K562 (cell line): ENCODE results near the gene GAS2L2. TPM values are rescaled to one million over a fixed set of nuclear protein-coding genes. Genes with fewer than 3 reads are reported as not detected.

Source experiments
- ATAC-seq: fragments of 200-7000 bp; cut with Tn5 transposase; 3 replicates; pipeline ENCODE4 v1.9.1; 2020; ENCODE audit warnings: moderate library complexity
- BruUV-seq: library from RNA; stranded (reverse); fragments of 400-500 nt; replicated peaks from 2 replicates; lab custom pipeline; 2021; lab: Mats Ljungman, UMichigan
- CTCF ChIA-PET: fragments of 300-600 bp; formaldehyde crosslinking; extraction: SDS; loops from one replicate; lab custom pipeline; 2021; ENCODE audit warnings: low intra/inter-chr PET ratio; lab: Yijun Ruan, JAX
- POLR2A ChIA-PET: fragments of 300-600, 350-650 bp; sonication (Branson Sonifier 250); formaldehyde crosslinking; extraction: SDS; loops from one replicate; lab custom pipeline; 2021; ENCODE audit warnings: antibody characterized with exemption, inconsistent platforms; lab: Yijun Ruan, JAX
- DNase-seq, 4 experiments: peaks; one replicate each; pipeline versions ENCODE4 v3.0.0 to v3.0.0-alpha.2; 2011 to 2018; ENCODE audit warnings: low spot score in 3 of 4, mixed read lengths in 3 of 4; ENCODE audit errors: extremely low read depth in 1 of 4
- FAIRE-seq: peaks from 2 replicates; lab custom pipeline; 2011; peaks lifted over from hg19 to GRCh38; lab: Jason Lieb, UNC
- H2AFZ ChIP-seq: 2 replicates; pipeline ENCODE4 v1.6.0; 2011; ENCODE audit warnings: low read depth, low read length, control low read depth, inconsistent platforms
- H3K27ac ChIP-seq: fragments of 200-600 bp; 3 replicates; pipeline ENCODE4 v1.8.0; 2011; ENCODE audit warnings: low read depth, mild to moderate bottlenecking, control low read depth, inconsistent platforms, low read length, moderate library complexity, mixed read lengths; ENCODE audit errors: extremely low read depth
- H3K27me3 ChIP-seq, 2 experiments: fragments of 300-600 bp in 1 of 2; 2 replicates in 1 of 2; 3 replicates in 1 of 2; pipeline versions ENCODE4 v1.6.0 to v1.8.0; 2011; ENCODE audit warnings: inconsistent platforms in 2 of 2, low read length in 2 of 2, mild to moderate bottlenecking in 1 of 2, mixed read lengths in 1 of 2, moderate library complexity in 1 of 2; ENCODE audit not compliant: control insufficient read depth in 2 of 2, insufficient read depth in 2 of 2
- H3K36me3 ChIP-seq: fragments of 300-600 bp; 3 replicates; pipeline ENCODE4 v1.8.0; 2011; ENCODE audit warnings: mild to moderate bottlenecking, low read length, inconsistent platforms; ENCODE audit not compliant: control insufficient read depth, insufficient read depth
- H3K4me1 ChIP-seq, 2 experiments: fragments of 200-600 bp in 1 of 2; replicated peaks in 1 of 2; 2 replicates in 1 of 2; 3 replicates in 1 of 2; pipeline versions ENCODE4 v1.5.1 to v1.8.0; 2011; ENCODE audit warnings: inconsistent platforms in 2 of 2, low read length in 2 of 2, mild to moderate bottlenecking in 1 of 2, mixed read lengths in 1 of 2, moderate library complexity in 1 of 2; ENCODE audit not compliant: control insufficient read depth in 2 of 2, insufficient read depth in 2 of 2
- H3K4me2 ChIP-seq: 2 replicates; pipeline ENCODE4 v1.6.1; 2011; ENCODE audit warnings: low read length, control low read depth, inconsistent platforms, mixed read lengths; ENCODE audit not compliant: insufficient read depth
- H3K4me3 ChIP-seq: fragments of 200-600 bp; sonication (generic), shearing (Covaris generic); 2 replicates; pipeline ENCODE4 v1.5.1; 2016; ENCODE audit warnings: control low read depth, inconsistent platforms
- H3K79me2 ChIP-seq: fragments of 200-600 bp; 3 replicates; pipeline ENCODE4 v1.8.0; 2011; ENCODE audit warnings: low read length, inconsistent platforms; ENCODE audit not compliant: control insufficient read depth, insufficient read depth
- H3K9ac ChIP-seq, 2 experiments: 2 replicates each; pipeline versions ENCODE4 v1.6.0 to v1.6.1; 2011; ENCODE audit warnings: low read depth in 2 of 2, low read length in 2 of 2, control low read depth in 1 of 2, inconsistent platforms in 1 of 2, mild to moderate bottlenecking in 1 of 2, mixed read lengths in 1 of 2; ENCODE audit not compliant: insufficient read depth in 1 of 2
- H3K9me1 ChIP-seq: one replicate; pipeline ENCODE4 v1.6.0; 2011; ENCODE audit warnings: inconsistent platforms, mild to moderate bottlenecking, low read length, moderate library complexity; ENCODE audit not compliant: control insufficient read depth, insufficient read depth
- H3K9me3 ChIP-seq: replicated peaks from 2 replicates; pipeline ENCODE4 v1.5.1; 2011; ENCODE audit warnings: low read depth, low read length, inconsistent platforms; ENCODE audit not compliant: control insufficient read depth, insufficient read depth
- H4K20me1 ChIP-seq: replicated peaks from 2 replicates; pipeline ENCODE4 v1.6.1; 2011; ENCODE audit warnings: low read length, inconsistent platforms, mixed read lengths; ENCODE audit not compliant: control insufficient read depth, insufficient read depth
- PCBP2 ChIP-seq: fragments of 200-400 bp; formaldehyde crosslinking; IDR thresholded peaks from 2 replicates; pipeline ENCODE4 v1.6.1; 2018; ENCODE audit warnings: low read length, low read depth, mild to moderate bottlenecking, moderate library complexity; ENCODE audit not compliant: poor library complexity, severe bottlenecking
- POLR2G ChIP-seq: fragments of 200-400 bp; formaldehyde crosslinking; IDR thresholded peaks from 2 replicates; pipeline ENCODE4 v1.6.1; 2017; ENCODE audit warnings: low read depth, mild to moderate bottlenecking, antibody characterized with exemption, low read length, moderate library complexity
- YBX1 ChIP-seq: fragments of 450-650 bp; IDR thresholded peaks from 2 replicates; pipeline ENCODE4 v1.7.1; 2016; ENCODE audit warnings: mild to moderate bottlenecking
- ZNF280A ChIP-seq: fragments of 450-650 bp; IDR thresholded peaks from 2 replicates; pipeline ENCODE4 v1.6.1; 2018; ENCODE audit warnings: mild to moderate bottlenecking, low read depth; ENCODE audit not compliant: partially characterized antibody
- WGBS: fragments of 100-300 bp; shearing (Covaris generic); methylation state at CpG from one replicate; pipeline ENCODE4 v1.1.6; 2016; ENCODE audit warnings: low coverage, mixed read lengths; ENCODE audit not compliant: insufficient coverage; ENCODE audit errors: missing lambda C conversion rate; 5-methylcytosine and 5-hydroxymethylcytosine counted together
- in situ Hi-C: fragments of 300-500 bp; cut with MboI; formaldehyde crosslinking; loops from 4 replicates; pipeline ENCODE4 v1.15.0; 2018; ENCODE audit warnings: inconsistent platforms, mixed read lengths
- intact Hi-C: fragments of 100-400 bp; cut with micrococcal nuclease; formaldehyde crosslinking; loops from 2 replicates; pipeline ENCODE4 v1.14.2; 2022
- polyA plus RNA-seq, 8 experiments: library from polyadenylated mRNA; depleted of rRNA in 4 of 8; stranded (reverse) in 5 of 8; unstranded in 3 of 8; fragments of >200 nt; fragmentation: Nextera tagmentation in 2 of 8; fragmentation: Illumina TruSeq in 1 of 8; extraction: Ambion mirVana in 2 of 8; extraction: Trizol in 1 of 8; gene quantifications; 2 replicates each; pipeline versions ENCODE4 v1.2.1 to v1.2.3, GENCODE V29; 2011 to 2014; ENCODE audit warnings: inconsistent platforms in 1 of 8, missing spikeins in 1 of 8
- total RNA-seq, 7 experiments: library from RNA; depleted of rRNA in 6 of 7; stranded (reverse); fragments of >200 nt in 6 of 7; fragmentation: Illumina TruSeq in 2 of 7; extraction: Trizol in 2 of 7; gene quantifications; 2 replicates each; pipeline versions ENCODE4 v1.2.1 to v1.2.3, GENCODE V29; 2011 to 2021; ENCODE audit warnings: low replicate concordance in 1 of 7

GAS2L2 gene
- total and polyA plus RNA-seq, 9 of the 15 experiments (the other 6 are each of a cell fraction or from before 2014, with no cell fraction given): not detected

DNA sequence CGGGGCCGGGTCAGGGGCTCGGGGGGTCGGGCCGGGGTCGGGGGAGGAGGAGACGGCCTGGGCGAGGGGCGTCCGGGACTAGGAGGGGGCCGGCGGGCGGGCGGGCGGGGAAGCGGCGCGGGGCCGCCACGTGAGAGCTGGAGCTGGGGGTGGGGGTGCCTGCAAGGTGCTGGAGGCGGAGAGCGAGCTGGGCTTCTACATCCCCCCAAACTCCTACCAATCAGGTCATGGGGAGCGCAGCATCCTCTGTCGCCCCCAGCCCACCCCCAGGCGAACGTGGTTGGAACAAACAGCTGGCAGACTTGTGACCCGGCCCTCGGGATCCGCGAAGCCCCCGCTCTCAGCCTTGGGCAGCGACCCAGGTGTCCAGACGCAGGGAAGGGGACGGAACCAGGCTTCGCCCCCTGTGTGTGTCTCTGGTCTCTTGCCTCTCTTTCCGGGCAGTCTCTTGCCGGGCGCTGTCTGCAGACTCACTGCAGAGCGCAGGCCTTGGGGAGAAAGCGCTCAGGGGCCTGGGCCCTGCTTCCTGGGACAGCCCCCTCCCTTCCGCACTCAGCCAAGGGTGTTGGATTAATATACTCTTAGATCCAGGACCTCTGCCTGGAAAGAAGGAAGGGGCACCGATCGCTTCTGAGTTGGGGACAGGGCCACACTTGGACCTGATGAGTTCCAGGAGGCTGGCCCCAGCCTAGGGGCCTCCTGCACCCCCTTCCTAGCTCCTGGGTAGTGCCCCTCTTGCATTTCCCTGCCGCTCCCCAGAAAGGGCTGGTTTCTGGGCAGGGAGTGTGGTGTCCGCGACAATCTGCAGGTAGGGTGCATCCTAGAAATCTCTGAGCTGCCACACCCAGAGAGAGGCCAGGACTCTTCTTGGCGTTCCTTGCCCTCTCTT, 20.9 kb downstream of the GAS2L2 start:
- TF ChIP-seq POLR2G (peak; percentile 5; the same call in 1 of the 2 replicates), YBX1 (no peak), PCBP2 (no peak), ZNF280A (no peak)
- TF ChIP-seq, all 486 proteins: peak for 1
- CTCF ChIA-PET: no interaction called here
- H2AFZ ChIP-seq: no peak overlapping the region

More for the DNA sequence above, 20.9 kb downstream of the GAS2L2 start:
- H3K9me3 ChIP-seq: no peaks in the 10 kb centered on the region
- ATAC-seq (no peak), DNase-seq (no peak), FAIRE-seq (no peak)
- H3K4me2 ChIP-seq: no peak overlapping the region
- peaks cover 3% of the 10 kb centered on the region; the same call in 1 of the 2 replicates for H4K20me1 ChIP-seq
- peak overlapping the region; percentile 41 for H3K4me3 ChIP-seq
- no TSS peak for BruUV-seq
- H3K79me2 ChIP-seq: no peaks in the 10 kb centered on the region
- H3K27ac ChIP-seq: no peak overlapping the region
- H3K27me3 ChIP-seq: peaks cover 19 to 44% of the 10 kb centered on the region in 2 experiments; a peak in 4 of 5 replicates
- in situ Hi-C loops: loop anchor here (25.0 kb wide), 1 partner anchor 1295 kb away; no protein-coding TSS in a partner anchor
- H3K9ac ChIP-seq: peak overlapping the region in 1 of 2 experiments; percentile 61; a peak in 2 of 4 replicates
- H3K9me1 ChIP-seq: no peaks in the 10 kb centered on the region
- POLR2A ChIA-PET: interaction anchor here (1.2 to 1.6 kb wide), 2 partner anchors 9 to 11 kb away, joined by 3 to 6 read pairs; no protein-coding TSS in a partner anchor
- WGBS: 52% methylated on average over 9 of the region's 47 CpGs
- H3K36me3 ChIP-seq: peaks cover 5% of the 10 kb centered on the region; the same call in 1 of the 3 replicates
- intact Hi-C loops: loop anchor here (5.0 kb wide), 1 partner anchor 175 kb away; no protein-coding TSS in a partner anchor
- peaks cover 3 to 17% of the 10 kb centered on the region in 2 experiments; a peak in 3 of 5 replicates for H3K4me1 ChIP-seq
